ENCODE measurements around the gene DDIT3. TPM values are rescaled to one million over a fixed set of nuclear protein-coding genes. Genes with fewer than 3 reads are reported as not detected.

DDIT3 gene
- total and polyA plus RNA-seq, 2 of the 4 experiments (the other 2 are of a cell fraction) = 19.4 to 54.4 TPM

DNA sequence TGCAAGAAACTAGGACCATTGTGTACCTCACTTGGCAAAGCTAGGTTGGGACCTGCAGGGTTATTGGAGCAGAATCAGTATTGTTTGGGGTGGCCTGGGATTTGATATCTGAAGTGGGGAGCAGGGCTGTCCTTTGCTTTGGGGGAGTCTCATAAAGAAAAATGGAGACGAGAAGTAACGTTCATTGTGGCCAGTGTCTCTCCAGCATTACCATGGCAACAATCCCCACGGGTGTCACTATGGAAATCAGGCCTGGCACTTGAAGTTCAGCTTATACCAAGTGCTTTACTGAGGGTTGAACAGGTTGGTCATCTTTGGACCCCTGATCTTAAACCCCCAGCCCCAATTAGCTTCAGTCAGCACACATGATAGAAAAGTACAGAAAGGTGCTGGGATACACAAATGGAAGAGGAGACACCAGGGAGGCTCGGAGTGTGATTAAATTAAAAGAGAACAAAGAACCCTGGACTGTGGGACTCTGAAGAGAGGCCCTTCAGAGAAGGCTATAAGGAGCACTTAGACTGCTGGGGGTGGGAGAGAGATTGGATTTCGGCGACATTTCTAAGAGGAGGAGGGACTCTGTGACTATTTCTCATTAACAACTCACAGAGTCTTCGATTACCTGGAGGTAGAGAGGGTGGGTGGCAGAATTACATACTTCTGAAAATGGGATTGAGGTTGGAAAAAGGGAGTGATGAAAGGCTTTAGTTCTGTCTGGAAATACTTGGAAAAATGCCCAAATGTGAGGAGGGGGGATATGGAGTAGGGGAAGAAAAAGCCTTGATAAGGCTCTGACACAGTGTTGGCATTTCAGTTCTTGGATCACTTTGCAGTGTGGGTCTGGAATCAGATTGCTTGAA, 33.3 kb upstream of the DDIT3 start:
- no peak overlapping the region for H2BK20ac ChIP-seq (ENCODE audit: low read depth, low read length)
- no peak overlapping the region; the same call in 1 of the 2 replicates for H3K14ac ChIP-seq (replicated peaks; ENCODE audit: low read depth, low read length)
- BruUV-seq (replicated peaks) = no TSS peak
- peaks cover 0 to 4% of the 10 kb centered on the region in 2 experiments; a peak in 1 of 4 replicates for H3K79me1 ChIP-seq (ENCODE audit: low read depth in 1 of 2, low read length in 2 of 2)
- no peak overlapping the region for H3K4me3 ChIP-seq (ENCODE audit: insufficient read depth, low read depth, low read length)
- no peak overlapping the region for H3K23ac ChIP-seq (ENCODE audit: low read depth, low read length)
- CTCF ChIA-PET = interaction anchor here (1.0 kb wide), 1 partner anchor 79 kb away, joined by 3 read pairs; the partner anchor contains the start of gene B4GALNT1
- H4K91ac ChIP-seq (ENCODE audit: insufficient read depth, low read depth, low read length) = no peak overlapping the region
- dilution Hi-C loops (cut with HindIII; ENCODE audit: low sequenced_read_pairs, unreplicated experiment) = loop anchor here (25.0 kb wide), 1 partner anchor 109 kb away; no protein-coding TSS in a partner anchor
- peaks cover 7% of the 10 kb centered on the region; the same call in 1 of the 2 replicates for H3K9me1 ChIP-seq (ENCODE audit: insufficient read depth, low read length)
- no peak overlapping the region for H3K18ac ChIP-seq (ENCODE audit: low read depth, low read length)
- no peak overlapping the region for H4K8ac ChIP-seq (ENCODE audit: low read depth in 2 of 2, low read length in 2 of 2)
- H3K56ac ChIP-seq (ENCODE audit: extremely low read depth, insufficient read depth, low read length) = no peak overlapping the region
- no peak overlapping the region for H4K5ac ChIP-seq (ENCODE audit: low read depth, low read length)
- no peak overlapping the region for H3K4me2 ChIP-seq (ENCODE audit: low read depth, low read length)
- H2AFZ ChIP-seq (replicated peaks; ENCODE audit: low read length, poor library complexity) = no peak overlapping the region
- H3K36me3 ChIP-seq (ENCODE audit: control insufficient read depth, insufficient read depth, low read length) = no peaks in the 10 kb centered on the region
- peak overlapping the region; percentile 39 for H2AK9ac ChIP-seq (replicated peaks; ENCODE audit: low read depth, low read length, poor library complexity)
- no peaks in the 10 kb centered on the region for H3K9me3 ChIP-seq (ENCODE audit: control insufficient read depth, insufficient read depth, low read length)
- no peak overlapping the region for H3K9ac ChIP-seq (ENCODE audit: low read depth, low read length)
- no peak for ATAC-seq (ENCODE audit: low read depth)
- no peak overlapping the region for H2BK120ac ChIP-seq (ENCODE audit: low read depth, low read length)
- H2BK5ac ChIP-seq (ENCODE audit: low read depth, low read length, poor library complexity, severe bottlenecking) = no peak overlapping the region
- no peak overlapping the region for H2AK5ac ChIP-seq (ENCODE audit: low read depth, low read length)
- no peak overlapping the region for H2BK15ac ChIP-seq (ENCODE audit: low read depth, low read length)
- WGBS, 2 experiments (ENCODE audit: extremely low coverage in 2 of 2, insufficient read length in 1 of 2) = 57% methylated on average over 1 of the region's 7 CpGs; no CpG with 5 or more reads in 1 of the 2 experiments
- POLR2A ChIA-PET (ENCODE audit: unreplicated experiment) = no interaction called here
- peaks cover 43% of the 10 kb centered on the region for H3K27me3 ChIP-seq (ENCODE audit: control insufficient read depth, insufficient read depth, low read length)
- no peaks in the 10 kb centered on the region for H4K20me1 ChIP-seq (ENCODE audit: insufficient read depth, low read length)
- DNase-seq = no peak
- intact Hi-C loops (cut with micrococcal nuclease) = no loop called here
- peaks cover 3% of the 10 kb centered on the region for H3K4me1 ChIP-seq (ENCODE audit: control insufficient read depth, insufficient read depth, low read length)
- in situ Hi-C loops (cut with MboI; ENCODE audit: low sequenced_read_pairs) = no loop called here
- no peak overlapping the region for H3K27ac ChIP-seq (ENCODE audit: insufficient read depth, low read length)
- no peak overlapping the region for H3K4ac ChIP-seq (ENCODE audit: low read depth, low read length)
- no peak for TF ChIP-seq MXI1 (IDR thresholded peaks at IDR 0.05; ENCODE audit: borderline replicate concordance, low read depth, low read length)
- no peak for TF ChIP-seq RFX5 (IDR thresholded peaks at IDR 0.05; ENCODE audit: low read depth, low read length)
- TF ChIP-seq MAZ (IDR thresholded peaks at IDR 0.05; ENCODE audit: borderline replicate concordance, low read depth, low read length) = no peak
- TF ChIP-seq NFE2L2 (IDR thresholded peaks at IDR 0.05; ENCODE audit: low read depth, low read length) = no peak
- no peak for TF ChIP-seq POLR2A (IDR thresholded peaks at IDR 0.05; ENCODE audit: low read depth, low read length)
- no peak for TF ChIP-seq RAD21 (IDR thresholded peaks at IDR 0.05; ENCODE audit: low read length)
- TF ChIP-seq CEBPB (IDR thresholded peaks at IDR 0.05; ENCODE audit: low read depth, low read length) = no peak
- TF ChIP-seq, protein P1, sequence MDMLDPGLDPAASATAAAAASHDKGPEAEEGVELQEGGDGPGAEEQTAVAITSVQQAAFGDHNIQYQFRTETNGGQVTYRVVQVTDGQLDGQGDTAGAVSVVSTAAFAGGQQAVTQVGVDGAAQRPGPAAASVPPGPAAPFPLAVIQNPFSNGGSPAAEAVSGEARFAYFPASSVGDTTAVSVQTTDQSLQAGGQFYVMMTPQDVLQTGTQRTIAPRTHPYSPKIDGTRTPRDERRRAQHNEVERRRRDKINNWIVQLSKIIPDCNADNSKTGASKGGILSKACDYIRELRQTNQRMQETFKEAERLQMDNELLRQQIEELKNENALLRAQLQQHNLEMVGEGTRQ (IDR thresholded peaks at IDR 0.05; ENCODE audit: low read depth, low read length) = no peak
- TF ChIP-seq, protein P2, sequence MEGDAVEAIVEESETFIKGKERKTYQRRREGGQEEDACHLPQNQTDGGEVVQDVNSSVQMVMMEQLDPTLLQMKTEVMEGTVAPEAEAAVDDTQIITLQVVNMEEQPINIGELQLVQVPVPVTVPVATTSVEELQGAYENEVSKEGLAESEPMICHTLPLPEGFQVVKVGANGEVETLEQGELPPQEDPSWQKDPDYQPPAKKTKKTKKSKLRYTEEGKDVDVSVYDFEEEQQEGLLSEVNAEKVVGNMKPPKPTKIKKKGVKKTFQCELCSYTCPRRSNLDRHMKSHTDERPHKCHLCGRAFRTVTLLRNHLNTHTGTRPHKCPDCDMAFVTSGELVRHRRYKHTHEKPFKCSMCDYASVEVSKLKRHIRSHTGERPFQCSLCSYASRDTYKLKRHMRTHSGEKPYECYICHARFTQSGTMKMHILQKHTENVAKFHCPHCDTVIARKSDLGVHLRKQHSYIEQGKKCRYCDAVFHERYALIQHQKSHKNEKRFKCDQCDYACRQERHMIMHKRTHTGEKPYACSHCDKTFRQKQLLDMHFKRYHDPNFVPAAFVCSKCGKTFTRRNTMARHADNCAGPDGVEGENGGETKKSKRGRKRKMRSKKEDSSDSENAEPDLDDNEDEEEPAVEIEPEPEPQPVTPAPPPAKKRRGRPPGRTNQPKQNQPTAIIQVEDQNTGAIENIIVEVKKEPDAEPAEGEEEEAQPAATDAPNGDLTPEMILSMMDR (conservative IDR thresholded peaks at IDR 0.05; ENCODE audit: low read depth, low read length) = no peak
- TF ChIP-seq BHLHE40 (IDR thresholded peaks at IDR 0.05; ENCODE audit: low read depth, low read length) = no peak
- TF ChIP-seq MAFK (IDR thresholded peaks at IDR 0.05; ENCODE audit: low read depth, low read length) = no peak
- TF ChIP-seq, protein P3, sequence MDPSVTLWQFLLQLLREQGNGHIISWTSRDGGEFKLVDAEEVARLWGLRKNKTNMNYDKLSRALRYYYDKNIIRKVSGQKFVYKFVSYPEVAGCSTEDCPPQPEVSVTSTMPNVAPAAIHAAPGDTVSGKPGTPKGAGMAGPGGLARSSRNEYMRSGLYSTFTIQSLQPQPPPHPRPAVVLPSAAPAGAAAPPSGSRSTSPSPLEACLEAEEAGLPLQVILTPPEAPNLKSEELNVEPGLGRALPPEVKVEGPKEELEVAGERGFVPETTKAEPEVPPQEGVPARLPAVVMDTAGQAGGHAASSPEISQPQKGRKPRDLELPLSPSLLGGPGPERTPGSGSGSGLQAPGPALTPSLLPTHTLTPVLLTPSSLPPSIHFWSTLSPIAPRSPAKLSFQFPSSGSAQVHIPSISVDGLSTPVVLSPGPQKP (IDR thresholded peaks at IDR 0.05; ENCODE audit: borderline replicate concordance, low read depth, low read length) = no peak
- TF ChIP-seq SMC3 (IDR thresholded peaks at IDR 0.05; ENCODE audit: low read depth, low read length) = no peak
- TF ChIP-seq FOS (IDR thresholded peaks at IDR 0.05; ENCODE audit: low read depth, low read length) = no peak

All from IMR-90 (cell line).